HAP-1 (cell line): ENCODE measurements around the gene ACAA2.
A peak's percentile ranks its signal among the peaks of the same experiment; 100 is the strongest.
"Not testable (repeated sequence)": the region's sequence is repeated elsewhere in the genome, so short reads cannot be mapped to it uniquely, and the experiment has no call there.

Source experiments
- DNase-seq, 2 experiments: peaks; one replicate each; pipeline ENCODE4 v3.0.0-alpha.2; 2016 to 2020; ENCODE audit warnings: low spot score in 2 of 2
- H3K27me3 ChIP-seq: fragments of 250-450 bp; sonication (Bioruptor Pico); 2 replicates; pipeline ENCODE4 v1.5.1; 2020; ENCODE audit warnings: low read depth, mild to moderate bottlenecking, moderate library complexity
- H3K36me3 ChIP-seq: fragments of 250-450 bp; sonication (Bioruptor Pico); replicated peaks from 2 replicates; pipeline ENCODE4 v1.5.1; 2020; ENCODE audit warnings: mild to moderate bottlenecking
- H3K4me1 ChIP-seq: fragments of 250-450 bp; sonication (Bioruptor Pico); 2 replicates; pipeline ENCODE4 v1.5.1; 2020; ENCODE audit warnings: mild to moderate bottlenecking
- H3K4me3 ChIP-seq: fragments of 250-450 bp; sonication (Bioruptor Pico); 2 replicates; pipeline ENCODE4 v1.5.1; 2020; ENCODE audit warnings: mild to moderate bottlenecking, moderate library complexity
- H3K9me3 ChIP-seq: fragments of 250-450 bp; sonication (Bioruptor Pico); 2 replicates; pipeline ENCODE4 v1.5.1; 2020; ENCODE audit warnings: mild to moderate bottlenecking, moderate library complexity
- in situ Hi-C: fragments of 300-500 bp; cut with MboI; formaldehyde crosslinking; loops from 3 replicates; pipeline ENCODE4 v1.14.3; 2020; ENCODE audit warnings: low sequenced_read_pairs, inconsistent platforms, mixed read lengths

ACAA2 gene

DNA sequence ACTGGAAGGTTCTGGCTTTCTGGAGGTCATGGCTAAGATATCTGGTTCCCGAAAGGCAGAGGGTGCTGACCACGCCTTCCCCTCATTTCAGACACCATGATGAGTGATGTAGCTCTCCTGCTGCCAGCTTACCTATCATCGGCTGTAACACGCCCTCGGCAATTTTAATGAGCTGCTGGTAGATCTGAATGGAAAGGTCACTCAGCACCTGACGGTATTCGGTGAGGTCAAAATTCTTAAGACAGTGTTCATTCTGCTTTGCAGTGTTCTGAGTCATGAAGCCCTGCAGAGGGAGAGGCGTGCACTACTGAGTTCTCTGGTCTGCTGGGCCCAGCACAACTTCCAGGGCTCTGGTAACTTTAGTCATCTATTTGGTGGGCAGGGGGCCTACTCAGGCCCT, 25.7 kb upstream of the ACAA2 start:
- peaks cover 10% of the 10 kb centered on the region for H3K36me3 ChIP-seq
- in situ Hi-C loops, result no loop called here

DNA sequence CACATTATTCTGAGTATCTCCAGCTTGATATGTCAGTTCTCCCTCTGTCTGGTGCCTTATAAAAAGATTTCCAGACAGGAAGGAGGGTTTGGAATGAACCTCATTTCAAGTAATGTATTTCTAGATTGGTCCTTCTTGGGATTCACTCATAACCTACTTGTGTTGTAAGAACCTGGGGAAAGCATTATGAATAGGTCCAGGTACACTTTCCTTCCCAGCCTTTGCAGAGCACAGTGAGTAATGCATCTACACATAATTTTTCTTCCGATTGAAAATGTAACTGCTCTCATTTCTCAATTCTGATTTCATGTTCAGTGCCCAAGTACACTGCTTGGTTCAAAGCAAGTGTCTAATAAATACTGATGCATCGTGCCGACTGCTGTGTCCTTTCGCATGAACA, 25.0 kb upstream of the ACAA2 start:
- DNase-seq, result no peak
- Histone ChIP-seq H3K4me1 (peaks cover under 1% of the 10 kb centered on the region; the same call in 1 of the 2 replicates), H3K27me3 (no peaks in the 10 kb centered on the region), H3K4me3 (no peak overlapping the region), H3K36me3 (peaks cover 10% of the 10 kb centered on the region), H3K9me3 (no peaks in the 10 kb centered on the region)
- in situ Hi-C loops, result no loop called here

More for the DNA sequence above, 25.7 kb upstream of the ACAA2 start:
- Histone ChIP-seq H3K27me3 (no peaks in the 10 kb centered on the region), H3K4me3 (no peak overlapping the region), H3K9me3 (no peaks in the 10 kb centered on the region), H3K4me1 (no peaks in the 10 kb centered on the region)
- no peak for DNase-seq

DNA sequence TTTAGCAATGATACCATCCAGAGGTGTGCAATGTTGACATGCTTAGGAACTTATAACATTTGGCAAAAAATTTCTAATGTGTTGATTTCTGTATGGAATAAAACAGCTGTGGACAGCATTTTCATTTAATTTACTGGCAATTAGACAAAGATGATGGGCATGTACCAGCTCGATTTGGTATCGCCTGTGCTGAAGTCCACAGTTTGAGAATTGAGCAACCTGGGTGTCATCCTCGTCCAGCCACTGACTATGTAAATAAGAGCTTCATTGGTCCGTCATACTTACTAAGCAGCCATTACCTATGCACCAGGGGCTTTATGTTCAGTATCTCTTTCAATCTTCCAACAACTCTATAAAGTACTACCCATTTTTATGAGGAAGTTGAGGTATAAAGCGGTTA, 24.6 kb upstream of the ACAA2 start:
- Histone ChIP-seq H3K4me3 (no peak overlapping the region), H3K9me3 (no peaks in the 10 kb centered on the region), H3K36me3 (peaks cover 10% of the 10 kb centered on the region), H3K27me3 (no peaks in the 10 kb centered on the region), H3K4me1 (peaks cover 3% of the 10 kb centered on the region; the same call in 1 of the 2 replicates)
- in situ Hi-C loops, result no loop called here
- DNase-seq, result no peak

DNA sequence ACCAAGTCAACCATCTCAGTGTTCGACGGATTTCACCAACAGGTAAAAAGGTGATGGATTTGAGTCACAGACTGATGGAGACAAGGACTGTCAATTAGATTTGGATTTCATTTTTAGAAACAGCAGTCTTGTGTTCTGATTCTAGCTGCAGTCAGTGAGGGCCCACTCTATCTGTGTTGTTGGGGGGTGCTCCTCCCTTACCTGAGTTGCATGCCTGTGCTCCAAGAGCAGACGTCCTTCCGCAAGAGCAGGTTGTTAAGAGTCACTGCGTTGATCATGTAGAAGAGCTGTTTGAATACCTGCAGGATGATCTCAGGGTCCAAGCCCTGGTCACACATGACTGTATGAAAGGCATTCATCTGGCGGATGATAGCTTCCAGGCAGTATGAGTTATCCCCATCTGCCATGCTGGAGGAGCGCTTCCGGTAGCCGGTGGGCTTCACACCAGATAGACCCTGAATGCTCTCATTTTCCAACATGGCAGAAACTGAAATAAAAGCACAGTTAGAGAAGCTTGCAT, 24.0 kb upstream of the ACAA2 start:
- H3K9me3 ChIP-seq, H3K4me3 ChIP-seq, in situ Hi-C loops, H3K4me1 ChIP-seq, H3K27me3 ChIP-seq, H3K36me3 ChIP-seq, DNase-seq: not testable (repeated sequence)

DNA sequence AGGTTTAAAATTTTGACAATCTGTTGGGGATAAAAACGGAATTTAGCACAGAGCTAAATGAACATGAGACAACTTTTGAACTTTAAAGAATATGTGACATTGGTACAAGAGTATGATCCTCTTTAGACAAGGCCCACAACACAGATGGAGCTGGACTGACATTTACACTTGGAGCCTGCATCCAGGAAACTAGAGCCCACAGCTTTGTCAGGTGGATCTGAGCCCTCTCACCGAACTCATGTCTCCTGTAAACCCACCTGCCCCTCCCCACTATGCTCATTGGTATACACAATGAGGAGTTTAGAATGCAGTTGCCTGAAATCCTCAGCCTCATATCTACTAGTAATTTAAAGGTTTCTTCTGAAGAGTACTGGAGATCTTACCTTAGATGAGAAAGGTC, 22.1 kb upstream of the ACAA2 start:
- in situ Hi-C loops, result no loop called here
- H3K4me3 ChIP-seq, result no peak overlapping the region
- peaks cover 5% of the 10 kb centered on the region for H3K36me3 ChIP-seq
- DNase-seq, result no peak
- no peaks in the 10 kb centered on the region for H3K9me3 ChIP-seq
- peaks cover 3% of the 10 kb centered on the region; the same call in 1 of the 2 replicates for H3K4me1 ChIP-seq
- H3K27me3 ChIP-seq, result no peaks in the 10 kb centered on the region

DNA sequence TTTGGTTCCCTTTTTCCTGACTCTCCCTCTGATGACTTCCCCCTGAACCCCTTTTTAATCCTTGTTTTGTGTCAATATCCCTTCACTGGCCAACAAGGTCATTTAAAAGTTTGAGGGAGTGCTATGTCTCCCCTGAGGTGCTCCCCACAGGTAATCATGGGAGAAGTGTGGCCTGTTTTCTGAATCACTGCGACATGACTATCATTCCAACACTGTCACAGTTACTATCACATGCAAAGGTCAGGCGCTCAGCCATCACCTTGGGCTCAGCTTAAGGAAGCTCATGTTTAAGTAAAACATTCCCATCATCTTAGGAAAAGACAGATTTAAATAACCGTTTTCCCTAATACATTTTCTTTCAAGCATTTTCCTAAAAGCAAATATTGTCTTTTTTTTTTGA, 20.9 kb upstream of the ACAA2 start:
- DNase-seq, result no peak
- H3K9me3 ChIP-seq, result no peaks in the 10 kb centered on the region
- no peaks in the 10 kb centered on the region for H3K27me3 ChIP-seq
- peaks cover 3% of the 10 kb centered on the region; the same call in 1 of the 2 replicates for H3K4me1 ChIP-seq
- no peak overlapping the region for H3K4me3 ChIP-seq
- peaks cover 2% of the 10 kb centered on the region; the same call in 1 of the 2 replicates for H3K36me3 ChIP-seq
- in situ Hi-C loops, result no loop called here

DNA sequence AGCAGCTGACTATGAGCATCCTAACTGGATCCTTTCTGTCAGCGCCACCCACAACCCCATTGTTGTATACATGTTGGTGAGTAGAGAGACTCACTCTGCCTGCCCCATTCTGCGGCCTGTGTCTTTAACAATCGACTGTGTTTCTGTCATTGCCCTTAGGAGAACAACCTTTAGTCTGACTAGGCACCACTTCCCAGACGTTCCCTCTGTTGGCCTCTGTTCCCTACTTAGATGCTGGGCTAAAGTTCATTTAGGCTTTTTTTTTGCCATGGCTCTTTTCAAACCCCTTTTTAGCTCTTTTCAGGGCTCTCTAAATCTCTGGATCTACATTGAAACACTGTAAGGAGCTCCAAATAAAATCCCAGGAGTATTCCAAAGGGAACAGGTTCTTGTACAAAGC, 20.5 kb upstream of the ACAA2 start:
- Histone ChIP-seq H3K4me1 (peaks cover 3% of the 10 kb centered on the region; the same call in 1 of the 2 replicates), H3K36me3 (peaks cover 2% of the 10 kb centered on the region; the same call in 1 of the 2 replicates), H3K4me3 (no peak overlapping the region), H3K27me3 (no peaks in the 10 kb centered on the region), H3K9me3 (no peaks in the 10 kb centered on the region)
- in situ Hi-C loops, result no loop called here
- no peak for DNase-seq

DNA sequence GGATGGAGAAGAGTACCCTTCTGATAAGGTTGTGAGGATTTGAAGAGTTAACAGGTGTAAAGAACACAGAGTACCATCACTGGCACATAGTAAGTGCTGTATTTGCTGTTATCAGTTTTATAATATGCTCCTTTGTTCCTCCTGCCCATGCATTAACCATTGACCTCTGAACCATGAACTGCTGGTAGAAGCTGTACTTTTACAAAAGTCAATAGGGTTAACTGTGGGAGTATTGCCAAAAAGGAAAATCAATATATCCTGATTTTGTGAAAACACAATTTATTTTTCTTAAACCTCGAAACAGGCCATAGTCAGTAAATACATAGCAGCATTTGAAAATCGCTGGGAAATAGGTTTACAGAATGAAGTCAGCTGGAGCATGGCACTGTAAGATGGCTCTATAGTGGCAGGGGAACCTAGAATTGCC, 18.9 kb upstream of the ACAA2 start:
- Histone ChIP-seq H3K4me1 (peaks cover 3% of the 10 kb centered on the region; the same call in 1 of the 2 replicates), H3K36me3 (peaks cover 2% of the 10 kb centered on the region; the same call in 1 of the 2 replicates), H3K27me3 (no peaks in the 10 kb centered on the region), H3K9me3 (0 out of 2 replicates have a peak, but pooled peaks cover 4% of the 10 kb centered on the region), H3K4me3 (no peak overlapping the region)
- in situ Hi-C loops, result no loop called here
- no peak for DNase-seq

DNA sequence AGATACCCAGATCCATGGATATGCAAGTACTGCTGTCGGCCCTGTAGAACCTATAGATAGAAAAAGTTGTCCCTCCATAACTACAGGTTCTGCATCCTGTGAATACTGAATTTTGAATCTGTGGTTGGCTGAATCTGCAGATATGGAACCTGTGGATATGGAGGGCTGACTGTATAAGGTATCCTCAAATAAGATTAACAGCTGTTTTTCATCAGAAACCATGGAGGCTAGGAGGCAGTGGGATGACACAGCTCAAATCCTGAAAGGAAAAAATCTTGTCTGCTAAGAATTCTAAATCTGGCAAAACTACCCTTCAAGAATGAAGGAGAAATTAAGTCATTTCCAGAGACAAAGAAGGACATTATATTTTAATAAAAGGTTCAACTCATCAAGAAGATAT, 14.7 kb upstream of the ACAA2 start:
- H3K9me3 ChIP-seq, result 0 out of 2 replicates have a peak, but pooled peaks cover 4% of the 10 kb centered on the region
- H3K4me3 ChIP-seq, result no peak overlapping the region
- no peaks in the 10 kb centered on the region; the same call in 1 of the 2 replicates for H3K4me1 ChIP-seq
- no peak for DNase-seq
- no peaks in the 10 kb centered on the region; the same call in 1 of the 2 replicates for H3K36me3 ChIP-seq
- in situ Hi-C loops, result no loop called here
- no peaks in the 10 kb centered on the region for H3K27me3 ChIP-seq

DNA sequence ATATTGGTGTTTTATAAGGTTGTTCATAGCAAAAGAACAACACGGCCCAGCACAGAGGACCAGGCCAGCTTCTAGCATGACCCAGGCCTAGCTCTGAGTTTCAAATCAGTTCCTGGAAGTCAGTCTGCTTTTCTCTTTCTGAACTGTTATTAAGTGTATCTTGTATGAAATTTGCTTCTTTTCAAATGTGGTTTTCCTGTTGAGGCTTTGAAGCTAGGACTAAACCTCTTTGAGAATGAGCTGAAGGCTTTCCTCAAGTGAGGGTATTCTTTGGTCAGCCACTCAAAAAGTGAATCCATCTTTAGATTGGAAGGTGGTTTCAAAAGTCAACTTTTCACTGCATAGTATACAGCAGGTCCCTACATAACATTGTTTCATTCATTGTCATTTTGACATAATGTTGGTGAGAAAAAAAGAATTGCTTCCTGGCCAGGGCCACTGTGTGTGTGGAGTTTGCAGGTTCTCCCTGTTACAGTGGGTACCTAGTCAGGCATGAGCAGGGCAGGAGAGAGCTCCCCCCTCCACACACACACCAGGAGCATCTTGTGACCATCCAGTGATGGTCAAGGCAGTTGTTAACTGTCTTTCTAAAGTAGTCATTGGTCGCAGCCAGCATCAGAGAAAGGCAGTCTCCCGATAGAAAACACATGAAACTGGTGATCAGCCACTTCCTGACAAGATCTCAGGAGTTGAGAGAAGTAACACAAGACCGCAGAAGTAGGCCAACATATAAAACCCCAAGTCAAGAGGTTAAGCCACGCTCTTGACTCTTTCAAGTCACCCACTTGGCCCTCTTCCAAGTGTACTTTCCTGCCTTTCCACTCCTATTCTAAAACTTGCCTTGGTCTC, 6.7 kb upstream of the ACAA2 start:
- in situ Hi-C loops, result no loop called here
- H3K9me3 ChIP-seq, result no peaks in the 10 kb centered on the region
- no peaks in the 10 kb centered on the region; the same call in 1 of the 2 replicates for H3K36me3 ChIP-seq
- H3K4me1 ChIP-seq, result no peaks in the 10 kb centered on the region
- H3K27me3 ChIP-seq, result no peaks in the 10 kb centered on the region
- no peak for DNase-seq
- no peak overlapping the region for H3K4me3 ChIP-seq

DNA sequence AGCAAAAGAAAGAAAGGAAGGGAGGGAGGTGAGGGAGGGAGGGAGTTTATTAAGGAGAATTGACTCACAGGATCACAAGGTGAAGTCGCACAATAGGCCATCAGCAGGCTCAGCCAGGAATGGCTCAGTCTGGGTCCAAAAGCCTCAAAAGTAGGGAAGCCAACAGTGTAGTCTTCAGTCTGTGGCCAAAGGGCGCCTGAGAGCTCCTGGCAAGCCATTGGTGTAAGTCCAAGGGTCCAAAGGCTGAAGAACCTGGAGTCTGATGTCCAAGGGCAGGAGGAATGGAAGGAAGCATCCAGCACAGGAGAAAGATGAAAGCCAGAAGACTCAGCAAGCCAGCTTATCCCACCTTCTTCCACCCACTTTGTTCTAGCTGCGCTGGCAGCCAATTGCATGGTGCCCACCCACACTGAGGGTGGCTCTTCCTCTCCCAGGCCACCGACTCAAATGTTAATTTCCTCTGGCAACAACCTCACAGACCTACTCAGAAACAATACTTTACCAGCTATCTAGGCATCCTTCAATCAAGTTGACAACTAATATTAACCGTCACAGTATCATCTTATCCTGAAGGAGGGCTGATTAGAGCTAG, 5.8 kb upstream of the ACAA2 start:
- no peaks in the 10 kb centered on the region for H3K27me3 ChIP-seq
- H3K36me3 ChIP-seq, result no peaks in the 10 kb centered on the region; the same call in 1 of the 2 replicates
- no peaks in the 10 kb centered on the region for H3K9me3 ChIP-seq
- no peak for DNase-seq
- in situ Hi-C loops, result no loop called here
- H3K4me3 ChIP-seq, result no peak overlapping the region
- peaks cover 4% of the 10 kb centered on the region for H3K4me1 ChIP-seq

DNA sequence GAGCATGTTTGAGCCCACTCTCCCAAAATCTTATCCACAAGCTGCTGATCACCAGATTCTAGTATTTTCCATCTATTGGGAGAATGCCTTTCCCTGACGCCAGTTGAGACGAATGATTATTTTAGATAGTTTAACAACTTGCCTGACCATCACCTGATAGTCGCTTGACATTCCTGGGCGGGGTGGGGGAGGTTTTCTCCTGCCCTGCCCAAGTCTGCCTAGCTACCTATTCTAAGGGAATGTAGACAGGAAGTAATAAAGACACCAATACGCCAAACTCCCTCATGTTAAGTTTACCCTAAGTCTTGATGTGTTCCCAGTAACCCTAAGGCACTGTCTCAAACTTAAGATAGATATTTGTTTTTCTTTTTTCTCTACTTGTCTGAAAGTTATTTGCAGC, 4.6 kb upstream of the ACAA2 start:
- DNase-seq, result no peak
- Histone ChIP-seq H3K4me1 (peaks cover 4% of the 10 kb centered on the region), H3K36me3 (no peaks in the 10 kb centered on the region; the same call in 1 of the 2 replicates), H3K4me3 (no peak overlapping the region), H3K9me3 (no peaks in the 10 kb centered on the region), H3K27me3 (no peaks in the 10 kb centered on the region)
- in situ Hi-C loops, result no loop called here

DNA sequence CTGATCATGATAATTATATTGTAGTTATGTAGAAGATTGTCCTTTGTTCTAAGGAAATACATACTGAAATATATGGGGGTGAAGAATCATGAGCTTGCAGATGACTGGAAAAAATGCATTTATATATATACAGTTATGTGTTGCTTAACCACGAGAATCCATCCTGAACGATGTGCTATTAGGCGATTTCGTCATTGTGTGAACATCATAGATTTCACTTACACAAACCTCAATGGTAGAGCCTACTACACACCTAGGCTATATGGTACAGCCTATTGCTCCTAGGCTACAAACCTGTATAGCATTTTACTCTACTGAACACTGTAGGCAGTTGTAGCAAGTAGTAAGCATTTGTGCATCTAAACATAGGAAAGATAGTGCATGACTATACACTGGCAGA, 2.6 kb upstream of the ACAA2 start:
- H3K36me3 ChIP-seq, result no peaks in the 10 kb centered on the region; the same call in 1 of the 2 replicates
- peaks cover 13% of the 10 kb centered on the region for H3K4me1 ChIP-seq
- no peaks in the 10 kb centered on the region for H3K9me3 ChIP-seq
- H3K4me3 ChIP-seq, result no peak overlapping the region
- in situ Hi-C loops, result no loop called here
- H3K27me3 ChIP-seq, result no peaks in the 10 kb centered on the region
- no peak for DNase-seq

DNA sequence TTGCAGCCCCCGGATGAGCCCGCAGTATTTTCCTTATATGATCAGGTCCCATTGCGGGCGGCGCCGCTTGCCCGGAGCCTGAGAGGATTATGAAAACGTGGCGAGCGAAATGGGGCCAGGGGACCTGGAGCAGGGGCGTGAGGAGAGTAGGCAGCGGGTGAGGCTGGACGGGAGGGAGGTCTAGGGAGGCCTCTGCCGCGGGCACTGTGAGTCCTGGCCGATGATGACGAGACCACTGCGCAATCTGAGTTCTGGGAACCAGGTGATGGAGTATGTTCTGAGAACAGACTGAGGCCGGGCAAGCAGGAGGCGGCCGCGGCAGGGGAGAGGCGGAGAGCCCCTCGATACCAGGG, 790 bp upstream of the ACAA2 start:
- Histone ChIP-seq H3K36me3 (no peaks in the 10 kb centered on the region; the same call in 1 of the 2 replicates), H3K4me1 (peaks cover 13% of the 10 kb centered on the region), H3K9me3 (peaks cover 4% of the 10 kb centered on the region; the same call in 1 of the 2 replicates), H3K4me3 (peak overlapping the region; percentile 76), H3K27me3 (no peaks in the 10 kb centered on the region)
- in situ Hi-C loops, result no loop called here
- DNase-seq, result peak; percentile 48 to 75
